IMR-90 (cell line): ENCODE results near the gene LILRA2. TPM values are rescaled to one million over a fixed set of nuclear protein-coding genes. Genes with fewer than 3 reads are reported as not detected.

Experiments used
- ATAC-seq: fragments of 200-7000 bp; cut with Tn5 transposase; 2 replicates; pipeline ENCODE4 v1.9.1; 2020; ENCODE audit warnings: low read depth, mild to moderate bottlenecking, moderate library complexity
- BruUV-seq: library from RNA; stranded (reverse); fragments of 400-500 nt; replicated peaks from 2 replicates; lab custom pipeline; 2021; lab: Mats Ljungman, UMichigan
- CTCF ChIA-PET: fragments of 300-600 bp; formaldehyde crosslinking; extraction: SDS; loops from one replicate; lab custom pipeline; 2021; ENCODE audit warnings: antibody characterized with exemption; lab: Yijun Ruan, JAX
- POLR2A ChIA-PET: fragments of 300-600 bp; sonication (Branson Sonifier 250); formaldehyde crosslinking; loops from one replicate; lab custom pipeline; 2022; ENCODE audit warnings: antibody characterized with exemption; ENCODE audit not compliant: unreplicated experiment; lab: Charles Lee
- DNase-seq: peaks from one replicate; pipeline ENCODE4 v3.0.0; 2013
- H2AFZ ChIP-seq: replicated peaks from 2 replicates; pipeline ENCODE3; 2013; ENCODE audit warnings: low read length, mild to moderate bottlenecking; ENCODE audit not compliant: poor library complexity
- H2AK5ac ChIP-seq: 2 replicates; pipeline ENCODE4 v1.6.1; 2013; ENCODE audit warnings: low read depth, low read length, inconsistent platforms
- H2AK9ac ChIP-seq: replicated peaks from 2 replicates; pipeline ENCODE3; 2013; ENCODE audit warnings: mild to moderate bottlenecking, low read depth, low read length, moderate library complexity; ENCODE audit not compliant: poor library complexity
- H2BK120ac ChIP-seq: 2 replicates; pipeline ENCODE4 v1.6.1; 2013; ENCODE audit warnings: low read depth, low read length, inconsistent platforms
- H2BK15ac ChIP-seq: 3 replicates; pipeline ENCODE4 v1.6.1; 2013; ENCODE audit warnings: low read depth, low read length, inconsistent platforms
- H2BK20ac ChIP-seq: 2 replicates; pipeline ENCODE4 v1.6.1; 2013; ENCODE audit warnings: low read depth, mild to moderate bottlenecking, inconsistent platforms, low read length, moderate library complexity
- H2BK5ac ChIP-seq: 2 replicates; pipeline ENCODE4 v1.6.1; 2013; ENCODE audit warnings: mild to moderate bottlenecking, low read depth, low read length, inconsistent platforms; ENCODE audit not compliant: poor library complexity, severe bottlenecking
- H3K14ac ChIP-seq: replicated peaks from 2 replicates; pipeline ENCODE4 v1.6.1; 2013; ENCODE audit warnings: low read depth, low read length, inconsistent platforms
- H3K18ac ChIP-seq: 2 replicates; pipeline ENCODE4 v1.6.1; 2013; ENCODE audit warnings: low read depth, low read length, control low read depth
- H3K23ac ChIP-seq: 2 replicates; pipeline ENCODE4 v1.6.1; 2013; ENCODE audit warnings: low read depth, low read length, inconsistent platforms
- H3K27ac ChIP-seq: 2 replicates; pipeline ENCODE4 v1.5.1; 2013; ENCODE audit warnings: mild to moderate bottlenecking, control low read depth, low read length; ENCODE audit not compliant: insufficient read depth
- H3K27me3 ChIP-seq: 2 replicates; pipeline ENCODE4 v1.6.1; 2013; ENCODE audit warnings: low read length; ENCODE audit not compliant: control insufficient read depth, insufficient read depth
- H3K36me3 ChIP-seq: 2 replicates; pipeline ENCODE4 v1.6.1; 2013; ENCODE audit warnings: low read length, mixed read lengths; ENCODE audit not compliant: control insufficient read depth, insufficient read depth
- H3K4ac ChIP-seq: 2 replicates; pipeline ENCODE4 v1.6.1; 2013; ENCODE audit warnings: low read depth, low read length, inconsistent platforms
- H3K4me1 ChIP-seq: 2 replicates; pipeline ENCODE4 v1.6.1; 2013; ENCODE audit warnings: low read length, mixed read lengths; ENCODE audit not compliant: control insufficient read depth, insufficient read depth
- H3K4me2 ChIP-seq: 2 replicates; pipeline ENCODE4 v1.6.1; 2013; ENCODE audit warnings: low read depth, mild to moderate bottlenecking, control low read depth, low read length, moderate library complexity
- H3K4me3 ChIP-seq: 2 replicates; pipeline ENCODE4 v1.5.1; 2013; ENCODE audit warnings: low read depth, mild to moderate bottlenecking, control low read depth, low read length, moderate library complexity; ENCODE audit not compliant: insufficient read depth
- H3K56ac ChIP-seq: 2 replicates; pipeline ENCODE4 v1.6.1; 2013; ENCODE audit warnings: low read length, inconsistent platforms; ENCODE audit not compliant: insufficient read depth; ENCODE audit errors: extremely low read depth
- H3K79me1 ChIP-seq, 2 experiments: 2 replicates each; pipeline ENCODE4 v1.6.1; 2013; ENCODE audit warnings: low read length in 2 of 2, inconsistent platforms in 1 of 2, low read depth in 1 of 2
- H3K9ac ChIP-seq: 2 replicates; pipeline ENCODE4 v1.6.1; 2013; ENCODE audit warnings: low read depth, low read length, control low read depth
- H3K9me1 ChIP-seq: 2 replicates; pipeline ENCODE4 v1.6.1; 2013; ENCODE audit warnings: low read length, inconsistent platforms; ENCODE audit not compliant: insufficient read depth
- H3K9me3 ChIP-seq: 2 replicates; pipeline ENCODE4 v1.6.1; 2013; ENCODE audit warnings: low read length; ENCODE audit not compliant: control insufficient read depth, insufficient read depth
- H4K20me1 ChIP-seq: 2 replicates; pipeline ENCODE4 v1.6.1; 2013; ENCODE audit warnings: low read length, inconsistent platforms; ENCODE audit not compliant: insufficient read depth
- H4K5ac ChIP-seq: 2 replicates; pipeline ENCODE4 v1.6.1; 2013; ENCODE audit warnings: mild to moderate bottlenecking, low read depth, low read length, control low read depth
- H4K8ac ChIP-seq, 2 experiments: 2 replicates each; pipeline ENCODE4 v1.6.1; 2013; ENCODE audit warnings: low read depth in 2 of 2, low read length in 2 of 2, control low read depth in 1 of 2, inconsistent platforms in 1 of 2
- H4K91ac ChIP-seq: 2 replicates; pipeline ENCODE4 v1.6.1; 2013; ENCODE audit warnings: low read depth, low read length, inconsistent platforms; ENCODE audit not compliant: insufficient read depth
- CHD1 ChIP-seq: IDR thresholded peaks from 2 replicates; pipeline ENCODE4 v1.6.1; 2012; ENCODE audit warnings: low read depth, low read length, improper control_type of control experiment
- RAD21 ChIP-seq: IDR thresholded peaks from 2 replicates; pipeline ENCODE4 v1.6.1; 2012; ENCODE audit warnings: low read length, improper control_type of control experiment
- SMC3 ChIP-seq: fragments of 150-350 bp; IDR thresholded peaks from 2 replicates; pipeline ENCODE4 v1.6.1; 2016; ENCODE audit warnings: low read depth, mild to moderate bottlenecking, antibody characterized with exemption, low read length, moderate library complexity
- WGBS, 2 experiments: methylation state at CpG; one replicate each; pipeline versions ENCODE4 v1.1.5 to v1.1.7; 2013; ENCODE audit warnings: missing lambda C conversion rate in 2 of 2; ENCODE audit not compliant: insufficient read length in 1 of 2; ENCODE audit errors: extremely low coverage in 2 of 2; 5-methylcytosine and 5-hydroxymethylcytosine counted together
- dilution Hi-C: fragments of 300-500 bp; cut with HindIII; formaldehyde crosslinking; loops from one replicate; pipeline ENCODE4 v1.14.3; 2018; ENCODE audit warnings: low sequenced_read_pairs; ENCODE audit not compliant: unreplicated experiment
- in situ Hi-C: fragments of 300-500 bp; cut with MboI; formaldehyde crosslinking; loops from 3 replicates; pipeline ENCODE4 v1.14.3; 2019; ENCODE audit warnings: low sequenced_read_pairs, inconsistent platforms, mixed read lengths
- intact Hi-C: fragments of 100-400 bp; cut with micrococcal nuclease; formaldehyde crosslinking; loops from 2 replicates; pipeline ENCODE4 v1.10.0; 2022
- polyA plus RNA-seq, 3 experiments: library from polyadenylated mRNA; depleted of rRNA; stranded (reverse); fragments of >200 nt; gene quantifications; 2 replicates each; pipeline ENCODE4 v1.2.3, GENCODE V29; 2012; ENCODE audit warnings: low replicate concordance in 1 of 3
- total RNA-seq: library from RNA; depleted of rRNA; stranded (reverse); fragments of >200 nt; gene quantifications from 2 replicates; pipeline ENCODE4 v1.2.3, GENCODE V29; 2012

Gene LILRA2
- total and polyA plus RNA-seq, 2 of the 4 experiments (the other 2 are of a cell fraction) = not detected

GRCh38 chr19:54574051-54574450, 461 bp downstream of the LILRA2 start:
- Histone ChIP-seq H2BK15ac (no peak overlapping the region), H3K4me1 (no peaks in the 10 kb centered on the region), H3K27ac (no peak overlapping the region), H2BK120ac (no peak overlapping the region), H2BK5ac (no peak overlapping the region), H3K23ac (no peak overlapping the region), H3K4ac (no peak overlapping the region), H3K4me2 (no peak overlapping the region), H2AK9ac (no peak overlapping the region), H3K18ac (no peak overlapping the region), H2BK20ac (no peak overlapping the region), H3K4me3 (no peak overlapping the region), H3K9me3 (peaks cover 37% of the 10 kb centered on the region), H4K20me1 (no peaks in the 10 kb centered on the region), H4K5ac (no peak overlapping the region), H3K9me1 (no peaks in the 10 kb centered on the region), H2AK5ac (no peak overlapping the region), H3K27me3 (no peaks in the 10 kb centered on the region), H2AFZ (no peak overlapping the region), H4K8ac (no peak overlapping the region), H3K14ac (no peak overlapping the region), H4K91ac (no peak overlapping the region), H3K56ac (no peak overlapping the region), H3K79me1 (no peaks in the 10 kb centered on the region), H3K36me3 (no peaks in the 10 kb centered on the region), H3K9ac (no peak overlapping the region)
- DNase-seq (no peak), ATAC-seq (no peak)
- dilution Hi-C loops = no loop called here
- no TSS peak for BruUV-seq
- no CpG with 5 or more reads among the region's 4 CpGs for WGBS, 2 experiments
- TF ChIP-seq CHD1 (no peak), SMC3 (no peak), RAD21 (no peak)
- ChIA-PET CTCF (no interaction called here), POLR2A (no interaction called here)
- intact Hi-C loops = no loop called here
- in situ Hi-C loops = no loop called here
